Skeletal muscle tissue (tissue), 4 donors: Measurements from ENCODE around the gene ZP1. TPM values are rescaled to one million over a fixed set of nuclear protein-coding genes. Genes with fewer than 3 reads are reported as not detected.

ENCODE experiments used
- H3K27ac ChIP-seq: one replicate; pipeline ENCODE4 v1.7.0; 2013; ENCODE audit warnings: mild to moderate bottlenecking, low read depth, low read length, inconsistent platforms
- H3K27me3 ChIP-seq, 3 donors: one replicate each; pipeline ENCODE4 v1.7.0; 2013; ENCODE audit warnings: low read length in 3 of 3; ENCODE audit not compliant: control insufficient read depth in 3 of 3, insufficient read depth in 3 of 3
- H3K36me3 ChIP-seq, 3 donors: one replicate each; pipeline ENCODE4 v1.7.0; 2013; ENCODE audit warnings: low read length in 3 of 3; ENCODE audit not compliant: control insufficient read depth in 3 of 3, insufficient read depth in 3 of 3
- H3K4me1 ChIP-seq, 3 donors: one replicate each; pipeline ENCODE4 v1.7.0; 2013; ENCODE audit warnings: low read length in 3 of 3, mild to moderate bottlenecking in 3 of 3; ENCODE audit not compliant: control insufficient read depth in 3 of 3, insufficient read depth in 3 of 3
- H3K4me3 ChIP-seq, 3 donors: one replicate each; pipeline ENCODE4 v1.7.0; 2013; ENCODE audit warnings: low read length in 3 of 3
- H3K9ac ChIP-seq, 3 donors: one replicate each; pipeline ENCODE4 v1.7.0; 2013; ENCODE audit warnings: low read length in 3 of 3, mild to moderate bottlenecking in 3 of 3, moderate library complexity in 2 of 3, low read depth in 1 of 3
- H3K9me3 ChIP-seq, 3 donors: one replicate each; pipeline ENCODE4 v1.7.0; 2013; ENCODE audit warnings: low read length in 3 of 3; ENCODE audit not compliant: control insufficient read depth in 3 of 3
- total RNA-seq: library from RNA; depleted of rRNA; stranded (reverse); fragments of >200 nt; gene quantifications from one replicate; pipeline ENCODE4 v1.2.3, GENCODE V29; 2014
- donor health status: Osteomylitis.

The ZP1 gene
- total RNA-seq, 1 donor from 2014 or later: not detected

DNA sequence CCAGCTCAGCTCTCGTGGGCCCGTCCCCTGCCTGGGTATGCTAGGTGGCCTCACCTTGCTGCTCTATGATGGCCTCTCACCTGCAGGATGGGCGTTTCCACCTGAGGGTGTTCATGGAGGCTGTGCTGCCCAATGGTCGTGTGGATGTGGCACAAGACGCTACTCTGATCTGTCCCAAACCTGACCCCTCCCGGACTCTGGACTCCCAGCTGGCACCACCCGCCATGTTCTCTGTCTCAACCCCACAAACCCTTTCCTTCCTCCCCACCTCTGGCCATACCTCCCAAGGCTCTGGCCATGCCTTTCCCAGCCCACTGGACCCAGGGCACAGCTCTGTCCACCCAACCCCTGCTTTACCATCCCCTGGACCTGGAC is 2.1 kb downstream of the ZP1 start:
- no peak overlapping the region for H3K4me3 ChIP-seq
- no peaks in the 10 kb centered on the region for H3K9me3 ChIP-seq
- no peaks in the 10 kb centered on the region for H3K36me3 ChIP-seq
- no peak overlapping the region for H3K27ac ChIP-seq
- H3K27me3 ChIP-seq: peaks cover 0 to 5% (median 5%) of the 10 kb centered on the region in 3 donors
- H3K9ac ChIP-seq: no peak overlapping the region
- peaks cover 34 to 44% (median 41%) of the 10 kb centered on the region in 3 donors for H3K4me1 ChIP-seq

DNA sequence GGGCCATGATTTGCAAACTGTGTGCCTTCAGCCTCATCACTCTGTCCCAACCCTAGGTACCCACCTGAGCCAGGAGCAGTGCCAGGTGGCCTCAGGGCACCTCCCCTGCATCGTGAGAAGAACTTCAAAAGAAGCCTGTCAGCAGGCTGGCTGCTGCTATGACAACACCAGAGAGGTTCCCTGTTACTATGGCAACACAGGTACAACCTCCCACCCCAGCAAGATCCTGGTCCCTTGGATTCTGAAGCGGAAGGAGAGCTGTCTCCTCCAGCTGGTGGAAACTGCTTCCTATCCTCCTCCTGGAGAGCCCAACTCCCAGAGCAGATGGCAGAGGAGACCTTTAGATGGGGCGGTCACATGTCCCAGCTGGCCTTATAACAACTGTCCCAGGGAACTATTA is 2.9 kb downstream of the ZP1 start:
- H3K4me3 ChIP-seq: no peak overlapping the region
- peaks cover 0 to 5% (median 5%) of the 10 kb centered on the region in 3 donors for H3K27me3 ChIP-seq
- H3K4me1 ChIP-seq: peaks cover 39 to 51% (median 50%) of the 10 kb centered on the region in 3 donors
- no peaks in the 10 kb centered on the region for H3K36me3 ChIP-seq
- H3K9me3 ChIP-seq: no peaks in the 10 kb centered on the region
- no peak overlapping the region for H3K27ac ChIP-seq
- H3K9ac ChIP-seq: no peak overlapping the region

DNA sequence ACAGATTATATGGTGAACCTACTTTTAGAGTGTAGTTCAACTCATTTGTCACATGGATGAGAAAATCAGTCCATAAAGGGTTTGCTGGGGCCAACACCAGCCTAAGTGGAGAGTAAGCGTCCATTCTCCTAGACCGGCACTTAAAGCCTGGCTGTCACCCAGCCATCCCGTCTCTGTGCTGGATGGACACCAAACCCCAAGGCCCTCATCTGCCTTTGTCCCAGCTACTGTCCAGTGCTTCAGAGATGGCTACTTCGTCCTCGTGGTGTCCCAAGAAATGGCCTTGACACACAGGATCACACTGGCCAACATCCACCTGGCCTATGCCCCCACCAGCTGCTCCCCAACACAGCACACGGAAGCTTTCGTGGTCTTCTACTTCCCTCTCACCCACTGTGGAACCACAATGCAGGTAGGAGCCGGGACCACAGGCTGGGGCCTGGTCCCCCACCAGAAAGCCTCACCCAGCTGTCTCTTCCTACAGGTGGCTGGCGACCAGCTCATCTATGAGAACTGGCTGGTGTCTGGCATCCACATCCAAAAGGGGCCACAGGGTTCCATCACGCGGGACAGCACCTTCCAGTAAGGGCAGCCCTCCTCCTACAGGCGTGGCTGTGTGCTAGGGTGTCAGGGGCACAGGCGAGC is 3.5 kb downstream of the ZP1 start:
- H3K4me1 ChIP-seq: peaks cover 42 to 51% (median 50%) of the 10 kb centered on the region in 3 donors
- peaks cover 0 to 5% (median 5%) of the 10 kb centered on the region in 3 donors for H3K27me3 ChIP-seq
- no peaks in the 10 kb centered on the region for H3K9me3 ChIP-seq
- no peak overlapping the region for H3K4me3 ChIP-seq
- no peak overlapping the region for H3K9ac ChIP-seq
- H3K36me3 ChIP-seq: no peaks in the 10 kb centered on the region
- H3K27ac ChIP-seq: no peak overlapping the region

DNA sequence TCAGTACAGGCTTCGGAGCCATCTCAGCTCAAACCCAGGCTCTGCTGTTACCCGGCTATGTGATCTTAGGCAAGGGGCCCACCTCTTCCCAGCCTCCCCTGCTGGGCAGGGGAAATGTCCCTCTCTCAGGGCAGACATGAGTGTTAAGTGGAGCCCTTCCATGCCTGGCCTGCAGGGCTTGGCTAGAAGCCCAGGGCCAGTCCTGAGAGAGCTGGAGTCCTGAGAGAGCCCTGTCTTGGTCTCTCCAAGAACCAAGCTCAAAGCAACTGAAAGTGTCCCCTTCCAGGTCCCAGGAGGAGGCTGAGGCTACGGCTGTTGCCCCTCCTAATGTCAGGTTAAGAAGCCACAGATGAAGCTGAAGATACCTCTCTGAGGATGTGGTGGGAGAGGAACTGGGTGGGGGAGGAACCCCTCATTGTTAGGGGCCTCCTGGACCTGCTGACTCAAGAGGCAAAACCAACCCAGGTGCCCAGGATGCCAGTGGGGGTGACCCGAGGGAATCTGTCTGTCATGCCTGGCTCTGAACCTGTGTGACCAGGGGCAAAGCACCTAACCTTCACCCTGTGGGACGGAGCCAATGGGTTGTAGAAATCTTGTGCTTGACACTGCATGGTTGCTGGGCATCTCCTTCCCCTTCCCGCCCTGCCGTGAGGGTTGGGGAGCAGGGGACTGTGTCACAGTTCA is 4.2 kb downstream of the ZP1 start:
- Histone ChIP-seq H3K9me3 (no peaks in the 10 kb centered on the region), H3K4me3 (no peak overlapping the region), H3K36me3 (no peaks in the 10 kb centered on the region), H3K9ac (peak overlapping the region in 1 of 3 donors; percentile 3), H3K27me3 (peaks cover 0 to 5% (median 5%) of the 10 kb centered on the region in 3 donors), H3K27ac (no peak overlapping the region), H3K4me1 (peaks cover 48 to 56% (median 56%) of the 10 kb centered on the region in 3 donors)

DNA sequence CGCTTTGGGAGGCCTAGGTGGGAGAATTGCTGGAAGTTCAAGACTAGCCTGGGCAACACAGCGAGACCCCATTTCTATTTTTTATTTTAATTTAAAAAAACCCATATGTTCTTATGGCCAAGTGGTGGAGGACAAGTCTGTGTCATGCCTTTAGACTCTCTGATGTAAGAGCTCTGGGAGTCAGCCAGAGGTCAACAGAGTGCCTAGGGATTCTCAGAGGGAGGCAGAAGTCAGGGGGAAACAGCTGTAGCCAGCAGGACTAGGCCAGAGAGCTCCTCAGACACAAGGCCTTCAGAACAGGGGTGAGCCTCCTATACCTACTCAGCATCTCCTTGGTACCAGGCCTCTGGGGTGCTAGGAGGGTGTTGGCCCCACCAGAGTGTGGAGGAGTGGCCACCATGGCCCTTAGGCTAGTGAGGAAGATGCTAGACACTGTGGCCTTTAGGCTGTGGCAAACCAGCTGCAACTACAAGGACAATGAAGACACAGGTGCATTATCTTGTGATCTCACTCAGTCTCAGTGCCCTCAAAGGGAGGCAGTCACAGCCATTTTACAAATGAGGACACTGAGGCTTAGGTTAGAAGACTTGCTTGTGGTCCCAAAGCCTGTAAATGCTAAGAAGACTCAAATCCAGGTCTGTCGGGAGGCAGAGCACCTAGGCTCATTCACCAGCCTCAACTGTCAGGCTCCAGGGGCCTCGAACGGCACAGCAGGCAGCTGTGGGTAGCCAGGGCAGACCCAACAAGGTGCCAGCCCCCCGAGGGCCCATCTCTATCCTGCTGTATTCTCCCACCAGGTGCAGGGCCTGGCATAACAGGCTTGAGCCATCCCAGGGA is 5.0 kb downstream of the ZP1 start:
- peaks cover 0 to 5% (median 4%) of the 10 kb centered on the region in 3 donors for H3K27me3 ChIP-seq
- H3K27ac ChIP-seq: no peak overlapping the region
- no peaks in the 10 kb centered on the region for H3K36me3 ChIP-seq
- no peak overlapping the region for H3K9ac ChIP-seq
- no peak overlapping the region for H3K4me3 ChIP-seq
- H3K9me3 ChIP-seq: no peaks in the 10 kb centered on the region
- peaks cover 48 to 56% (median 56%) of the 10 kb centered on the region in 3 donors for H3K4me1 ChIP-seq

DNA sequence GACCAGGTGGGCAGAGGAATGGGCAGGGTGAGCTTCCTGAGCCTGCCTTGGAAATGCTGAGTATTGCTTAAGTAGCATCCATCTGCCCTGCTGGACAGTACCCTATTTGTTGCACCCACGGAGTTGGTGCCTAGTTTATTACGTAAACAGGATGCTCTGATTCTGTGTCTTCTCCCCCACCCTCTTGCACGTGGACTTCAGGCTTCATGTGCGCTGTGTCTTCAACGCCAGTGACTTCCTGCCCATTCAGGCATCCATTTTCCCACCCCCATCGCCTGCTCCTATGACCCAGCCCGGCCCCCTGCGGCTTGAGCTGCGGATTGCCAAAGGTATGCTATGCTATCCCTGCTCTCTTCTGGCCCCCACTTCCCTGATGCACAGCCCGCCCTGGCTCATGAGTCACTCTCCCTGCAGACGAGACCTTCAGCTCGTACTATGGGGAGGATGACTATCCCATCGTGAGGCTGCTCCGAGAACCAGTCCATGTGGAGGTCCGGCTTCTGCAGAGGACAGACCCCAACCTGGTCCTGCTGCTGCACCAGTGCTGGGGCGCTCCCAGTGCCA is 5.7 kb downstream of the ZP1 start:
- Histone ChIP-seq H3K9me3 (no peaks in the 10 kb centered on the region), H3K4me1 (peaks cover 49 to 59% (median 56%) of the 10 kb centered on the region in 3 donors), H3K36me3 (no peaks in the 10 kb centered on the region), H3K9ac (no peak overlapping the region), H3K27me3 (peaks cover 0 to 5% (median 2%) of the 10 kb centered on the region in 3 donors), H3K4me3 (no peak overlapping the region), H3K27ac (no peak overlapping the region)

DNA sequence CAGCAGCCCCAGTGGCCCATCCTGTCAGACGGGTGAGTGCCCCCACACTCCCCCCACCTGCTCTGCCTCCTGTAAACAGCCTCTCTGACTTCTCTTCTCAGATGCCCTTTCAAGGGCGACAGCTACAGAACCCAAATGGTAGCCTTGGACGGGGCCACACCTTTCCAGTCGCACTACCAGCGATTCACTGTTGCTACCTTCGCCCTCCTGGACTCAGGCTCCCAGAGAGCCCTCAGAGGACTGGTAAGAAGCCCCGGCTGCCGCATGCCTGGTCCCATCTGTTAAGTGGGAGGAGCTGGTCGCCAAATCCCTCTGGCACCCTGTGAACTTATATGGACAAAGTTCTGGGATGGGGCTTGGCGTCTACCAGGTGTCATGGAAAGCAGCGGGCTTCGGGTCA is 6.2 kb downstream of the ZP1 start:
- Histone ChIP-seq H3K9ac (no peak overlapping the region), H3K27ac (no peak overlapping the region)

DNA sequence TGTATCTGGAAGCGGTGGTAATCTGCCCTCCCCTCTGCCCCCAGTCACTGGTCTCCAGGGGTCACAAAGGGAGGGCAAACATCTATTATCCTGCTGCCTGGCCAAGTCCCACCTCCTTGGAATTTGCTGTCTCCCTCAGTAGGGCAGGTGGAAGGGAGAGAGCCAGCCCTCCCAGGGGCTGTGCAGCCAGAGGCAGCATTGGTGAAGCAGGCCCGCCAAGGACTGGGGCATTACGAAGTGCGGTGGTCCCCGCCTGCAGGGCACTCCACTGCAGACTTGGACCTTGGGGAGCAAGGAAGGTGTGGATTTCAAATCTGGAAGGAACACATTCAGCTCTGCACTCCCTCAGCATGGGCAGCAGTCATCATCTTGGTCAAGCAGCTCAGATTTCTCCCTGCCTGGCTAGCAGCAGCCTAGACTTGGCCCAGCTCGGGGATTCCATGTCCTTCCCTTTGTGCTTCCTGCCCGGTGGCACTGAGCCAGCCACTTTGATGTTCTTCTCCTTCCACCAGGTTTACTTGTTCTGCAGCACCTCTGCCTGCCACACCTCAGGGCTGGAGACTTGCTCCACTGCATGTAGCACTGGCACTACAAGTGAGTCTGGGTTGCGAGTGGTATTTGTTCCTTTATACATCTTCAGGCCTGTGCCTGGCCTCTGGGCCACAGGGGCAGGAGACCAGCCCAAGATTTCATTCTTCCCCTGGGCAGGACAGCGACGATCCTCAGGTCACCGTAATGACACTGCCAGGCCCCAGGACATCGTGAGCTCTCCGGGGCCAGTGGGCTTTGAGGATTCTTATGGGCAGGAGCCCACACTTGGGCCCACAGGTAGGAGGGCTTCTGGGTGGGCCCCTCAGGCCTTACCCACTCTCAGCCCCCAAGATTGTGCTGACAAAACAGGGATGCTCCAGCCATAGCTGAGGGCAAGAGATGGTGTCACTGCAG is 7.4 kb downstream of the ZP1 start:
- Histone ChIP-seq H3K9me3 (no peaks in the 10 kb centered on the region), H3K27ac (no peak overlapping the region), H3K27me3 (peaks cover 0 to 2% (median 0%) of the 10 kb centered on the region in 3 donors), H3K9ac (no peak overlapping the region), H3K4me3 (no peak overlapping the region), H3K36me3 (peaks cover 0 to 2% (median 0%) of the 10 kb centered on the region in 3 donors), H3K4me1 (peaks cover 59 to 69% (median 64%) of the 10 kb centered on the region in 3 donors)

More for the DNA sequence above, 6.2 kb downstream of the ZP1 start:
- no peaks in the 10 kb centered on the region for H3K9me3 ChIP-seq
- H3K4me3 ChIP-seq: no peak overlapping the region
- no peaks in the 10 kb centered on the region for H3K36me3 ChIP-seq
- H3K4me1 ChIP-seq: peaks cover 53 to 62% (median 56%) of the 10 kb centered on the region in 3 donors
- H3K27me3 ChIP-seq: peaks cover 0 to 5% (median 2%) of the 10 kb centered on the region in 3 donors
